ENCODE data around the gene EDEM3. TPM values are rescaled to one million over a fixed set of nuclear protein-coding genes. Genes with fewer than 3 reads are reported as not detected.

Gene EDEM3
- total RNA-seq, 1 experiment from 2014 or later: 14.0 TPM

- H3K79me2 ChIP-seq (ENCODE audit: insufficient read depth, low read length): no peaks in the 10 kb centered on the region
- TF ChIP-seq CTCF (conservative IDR thresholded peaks at IDR 0.05): no peak
- Mint-ChIP-seq H3K9me3 (peaks cover 2 to 3% of the 10 kb centered on the region in 2 experiments; a peak in 3 of 5 replicates), H3K27me3 (ENCODE audit: low read depth) (no peaks in the 10 kb centered on the region), H3K27ac (no peak overlapping the region), H3K4me1 (peaks cover 12 to 14% of the 10 kb centered on the region in 2 experiments), H3K36me3 (ENCODE audit: insufficient read depth in 1 of 3, low read depth in 3 of 3) (peaks cover 0 to 4% (median 0%) of the 10 kb centered on the region in 3 experiments; a peak in 3 of 7 replicates), H3K4me3 (no peak overlapping the region)
- H3K23me2 ChIP-seq (ENCODE audit: insufficient read length, low read depth, low read length, poor library complexity, severe bottlenecking): no peaks in the 10 kb centered on the region
- H3K4me1 ChIP-seq (ENCODE audit: insufficient read depth, low read length): no peaks in the 10 kb centered on the region
- no peak overlapping the region for H3K23ac ChIP-seq (ENCODE audit: insufficient read length, low read depth, low read length)
- no peak overlapping the region for H3K27ac ChIP-seq (ENCODE audit: insufficient read length, low read depth, low read length)
- H4K8ac ChIP-seq (replicated peaks; ENCODE audit: insufficient read length, low read depth, low read length): no peak overlapping the region
- H2BK120ac ChIP-seq (ENCODE audit: low read depth, low read length, poor library complexity, severe bottlenecking): no peak overlapping the region
- no peak overlapping the region for H3K4ac ChIP-seq (ENCODE audit: low read depth, low read length)
- H3K79me1 ChIP-seq (ENCODE audit: insufficient read depth, low read depth, low read length, poor library complexity, severe bottlenecking): no peaks in the 10 kb centered on the region
- no peaks in the 10 kb centered on the region for H3K27me3 ChIP-seq (ENCODE audit: insufficient read depth, low read length)
- no peak overlapping the region for H4K5ac ChIP-seq (ENCODE audit: insufficient read length, low read depth, low read length)
- no peak for DNase-seq
- no peak overlapping the region for H2AFZ ChIP-seq (ENCODE audit: low read length)
- H3K56ac ChIP-seq (ENCODE audit: insufficient read length, low read depth, low read length): no peak overlapping the region
- no peak overlapping the region for H4K91ac ChIP-seq (ENCODE audit: insufficient read length, low read depth, low read length)
- H2AK5ac ChIP-seq (ENCODE audit: insufficient read length, low read length): no peak overlapping the region
- no peak overlapping the region for H3K4me2 ChIP-seq (ENCODE audit: insufficient read depth, insufficient read length, low read length)
- no peak overlapping the region for H3K9ac ChIP-seq (ENCODE audit: extremely low read depth, insufficient read length, low read length)
- H3K18ac ChIP-seq (ENCODE audit: insufficient read length, low read depth, low read length): no peak overlapping the region
- H2BK5ac ChIP-seq (ENCODE audit: insufficient read length, low read length): no peak overlapping the region
- no peak overlapping the region for H2BK15ac ChIP-seq (ENCODE audit: low read depth, low read length)
- no CpG with 5 or more reads among the region's 3 CpGs for WGBS (ENCODE audit: extremely low coverage, insufficient read length, low lambda C conversion rate)
- no peak overlapping the region for H3K14ac ChIP-seq (ENCODE audit: insufficient read depth, low read length)
- no peaks in the 10 kb centered on the region for H3K9me3 ChIP-seq (ENCODE audit: control insufficient read depth, low read depth, low read length)
- no peak overlapping the region for H2BK20ac ChIP-seq (ENCODE audit: low read depth, low read length, poor library complexity, severe bottlenecking)
- H2BK12ac ChIP-seq (ENCODE audit: insufficient read length, low read depth, low read length): no peak overlapping the region
- H4K20me1 ChIP-seq (ENCODE audit: control insufficient read depth, insufficient read depth, insufficient read length): no peaks in the 10 kb centered on the region
- H3T11ph ChIP-seq (ENCODE audit: low read length): no peak overlapping the region
Measured at GRCh38 chr1:184686540-184686939, 68.1 kb downstream of the EDEM3 start.
